Hypothalamus (tissue), 51 donors: ENCODE results near the gene EEF1AKMT2.

Source experiments
- DNase-seq, 51 donors: peaks; one replicate each; lab custom pipeline; 2025; lab: John Stamatoyannopoulos, UW

Gene EEF1AKMT2

GRCh38 chr10:124739119-124739921 lies 52.4 kb downstream of the EEF1AKMT2 start:
- DNase-seq: no peak

GRCh38 chr10:124738441-124738840 lies 53.2 kb downstream of the EEF1AKMT2 start:
- DNase-seq: no peak

GRCh38 chr10:124737708-124738107 lies 54.0 kb downstream of the EEF1AKMT2 start:
- DNase-seq: no peak

DNA sequence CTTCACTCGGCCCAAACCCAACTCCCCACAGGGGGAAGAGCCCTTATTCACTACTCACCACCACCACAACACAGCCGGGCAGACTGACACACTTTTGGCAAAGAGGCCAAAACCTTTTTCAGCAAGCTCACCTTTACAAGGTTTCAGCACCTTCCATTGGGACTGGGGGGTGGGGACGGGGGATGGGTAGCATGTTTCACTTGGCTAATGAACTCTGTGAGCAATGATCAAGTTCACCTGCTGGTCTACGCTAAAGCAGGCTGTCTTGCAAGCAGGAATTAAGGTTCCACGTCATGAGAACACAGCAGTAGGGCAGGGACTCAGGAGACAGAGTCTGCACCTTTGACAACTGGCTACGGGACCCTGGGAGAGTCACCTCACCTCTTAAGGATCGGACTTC lies 54.5 kb downstream of the EEF1AKMT2 start:
- DNase-seq: no peak

- peak in 36 of 51 donors; percentile 46 to 91 (median 74) for DNase-seq
Measured at GRCh38 chr10:124736491-124737136, 55.1 kb downstream of the EEF1AKMT2 start.

DNA sequence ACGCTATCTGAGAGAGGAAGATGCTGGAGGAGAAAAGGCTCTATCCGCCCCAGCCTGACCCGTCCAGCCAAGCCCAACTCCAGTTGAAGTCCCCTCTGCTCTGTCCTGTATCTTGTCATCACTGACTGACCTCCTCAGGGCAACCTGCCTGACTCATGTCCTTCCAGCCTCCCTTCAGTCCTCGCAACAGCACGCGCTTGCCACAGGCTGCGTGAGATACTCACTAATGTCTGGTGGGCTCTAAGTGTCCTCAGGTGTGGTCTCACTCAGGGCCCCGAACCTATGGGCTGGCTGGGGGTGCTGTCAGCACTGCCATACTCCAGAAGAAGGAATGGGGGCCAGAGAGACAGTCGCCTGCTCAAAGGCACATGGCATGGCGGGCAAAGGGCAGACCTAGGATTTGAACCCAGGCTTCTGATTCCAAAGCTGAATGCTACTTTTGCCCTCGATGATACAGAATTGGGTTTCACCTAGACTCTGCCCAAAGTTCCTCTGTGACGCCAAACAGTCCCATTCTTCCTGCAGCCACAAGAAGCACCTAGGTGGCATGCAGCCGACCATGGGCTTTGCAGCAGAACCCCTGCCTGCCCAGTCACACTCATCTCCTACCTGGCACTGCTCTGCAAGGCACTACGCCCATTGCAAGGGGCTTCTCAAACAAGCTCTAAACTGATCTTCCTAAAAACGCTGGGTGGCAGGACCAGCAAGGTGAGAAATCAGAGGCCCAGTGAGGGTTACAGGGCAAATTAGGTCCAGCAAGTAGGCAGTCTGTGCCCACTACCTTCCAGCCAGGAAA lies 56.0 kb downstream of the EEF1AKMT2 start:
- DNase-seq: no peak

DNA sequence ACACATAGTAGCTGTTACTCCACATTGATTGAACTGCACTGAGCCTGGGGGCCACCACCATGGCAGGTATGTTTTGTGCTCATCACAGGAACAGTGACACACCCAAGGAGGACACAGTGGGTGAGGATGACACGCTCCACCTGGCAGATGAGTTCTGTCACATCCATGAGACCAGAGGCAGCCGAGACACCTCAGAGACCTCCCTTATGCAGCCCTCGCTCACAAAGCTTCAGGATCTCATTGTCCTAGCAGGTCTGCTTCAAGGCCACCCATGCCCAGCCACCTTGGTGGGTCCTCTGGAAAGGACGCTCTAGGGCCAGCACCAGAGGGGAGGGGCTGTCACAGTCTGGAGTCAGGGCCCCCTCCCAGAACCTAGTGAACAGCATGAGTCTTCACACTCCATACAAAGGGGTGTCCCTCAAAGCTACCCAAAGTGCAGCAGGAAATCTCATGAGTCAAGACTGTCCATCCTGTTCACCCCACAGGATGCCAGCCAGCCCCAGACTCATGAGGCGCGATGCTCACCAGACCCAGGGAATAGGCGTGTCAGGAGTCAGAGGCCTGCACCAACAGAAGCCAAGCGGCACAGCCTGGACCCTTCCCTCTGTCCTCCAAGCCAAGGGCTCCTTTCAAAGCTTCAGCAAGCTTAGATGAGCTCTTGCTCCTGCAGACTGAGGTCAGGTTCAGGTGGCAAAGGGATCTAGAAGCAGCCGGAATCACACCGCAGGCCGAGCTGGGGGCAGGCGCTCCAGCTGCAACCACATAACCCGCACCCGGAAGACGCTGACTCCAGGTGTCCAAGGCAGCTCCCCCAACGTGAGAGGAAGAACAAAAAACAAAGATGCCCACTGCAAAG lies 57.1 kb downstream of the EEF1AKMT2 start:
- DNase-seq: no peak

GRCh38 chr10:124733571-124734245 lies 58.0 kb downstream of the EEF1AKMT2 start:
- DNase-seq: no peak

DNA sequence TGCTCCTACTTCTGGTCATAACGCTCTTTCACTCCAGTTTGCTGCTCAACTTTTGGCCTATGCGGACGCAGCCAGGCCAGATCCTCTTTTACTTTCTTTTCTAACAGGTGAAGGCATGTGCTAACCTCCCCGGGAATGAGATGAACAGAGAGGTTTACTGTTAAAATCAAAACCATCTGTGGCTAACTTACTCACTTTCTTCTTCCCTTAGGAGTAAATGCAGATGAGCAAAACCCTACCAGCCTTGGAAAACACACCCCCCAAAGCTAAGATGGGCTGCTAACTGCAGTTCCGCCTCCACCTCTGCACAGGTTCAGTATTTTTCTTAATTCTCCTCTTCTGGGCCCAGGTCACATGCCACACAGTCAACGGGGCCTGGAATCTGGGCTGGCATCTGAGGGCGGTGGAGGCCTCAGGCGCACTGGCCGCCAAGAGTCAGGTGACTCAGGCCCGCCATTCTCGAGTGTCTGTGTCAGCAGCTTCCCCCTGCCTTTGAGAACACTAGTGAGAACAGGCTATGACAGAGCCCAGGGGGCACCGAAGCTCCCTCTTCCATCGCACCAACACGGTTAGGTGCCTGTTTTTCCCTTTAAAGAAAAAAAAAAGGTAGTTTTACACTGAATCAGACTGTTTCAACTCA lies 58.6 kb downstream of the EEF1AKMT2 start:
- peak in 16 of 51 donors; percentile 31 to 67 (median 45) for DNase-seq

GRCh38 chr10:124731551-124731950 lies 60.1 kb downstream of the EEF1AKMT2 start:
- DNase-seq: no peak

GRCh38 chr10:124730790-124731189 lies 60.9 kb downstream of the EEF1AKMT2 start:
- DNase-seq: no peak

DNA sequence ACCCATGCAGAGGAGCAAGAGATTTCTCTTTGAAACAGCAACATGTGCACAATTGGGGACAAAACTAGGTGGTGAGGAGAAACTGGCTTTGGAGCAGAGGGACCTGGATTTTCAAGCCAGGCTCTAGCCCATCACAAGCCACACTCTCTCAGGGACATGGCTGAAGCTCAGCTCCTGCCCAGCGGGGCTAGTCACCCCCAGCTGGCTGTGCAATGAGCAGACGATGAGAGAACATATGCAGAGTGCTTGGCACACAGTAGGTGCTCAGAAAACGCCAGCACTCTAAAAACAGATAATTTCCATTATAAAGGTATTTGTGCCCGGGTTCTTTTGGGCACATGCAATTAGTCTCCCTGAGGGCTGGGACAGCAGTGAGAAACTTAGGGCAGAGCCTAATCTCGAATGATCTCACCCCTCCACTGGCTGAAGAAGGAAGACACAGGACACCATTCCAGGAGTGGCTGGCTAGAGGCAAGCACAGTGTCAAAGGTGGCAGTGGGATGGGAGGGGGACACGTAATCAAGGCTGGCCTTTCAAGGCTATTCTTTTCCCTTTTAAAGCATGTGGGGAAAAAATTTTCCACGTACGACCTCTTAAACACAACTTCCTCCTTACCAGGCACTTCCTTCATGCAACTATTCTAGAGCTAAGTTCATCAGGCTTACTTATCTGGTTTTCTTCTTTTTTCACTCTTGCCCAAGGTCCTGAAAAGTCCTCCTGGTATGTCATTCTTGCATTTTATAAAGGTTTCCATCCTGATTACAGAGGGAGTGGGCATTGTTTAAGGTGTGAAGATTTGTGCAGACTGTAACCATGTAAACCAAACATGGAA lies 62.6 kb downstream of the EEF1AKMT2 start:
- DNase-seq: no peak

- DNase-seq: peak in 2 of 51 donors; percentile 54 to 69
Measured at GRCh38 chr10:124728071-124728829, 63.4 kb downstream of the EEF1AKMT2 start.

GRCh38 chr10:124727361-124727960 lies 64.2 kb downstream of the EEF1AKMT2 start:
- no peak for DNase-seq

DNA sequence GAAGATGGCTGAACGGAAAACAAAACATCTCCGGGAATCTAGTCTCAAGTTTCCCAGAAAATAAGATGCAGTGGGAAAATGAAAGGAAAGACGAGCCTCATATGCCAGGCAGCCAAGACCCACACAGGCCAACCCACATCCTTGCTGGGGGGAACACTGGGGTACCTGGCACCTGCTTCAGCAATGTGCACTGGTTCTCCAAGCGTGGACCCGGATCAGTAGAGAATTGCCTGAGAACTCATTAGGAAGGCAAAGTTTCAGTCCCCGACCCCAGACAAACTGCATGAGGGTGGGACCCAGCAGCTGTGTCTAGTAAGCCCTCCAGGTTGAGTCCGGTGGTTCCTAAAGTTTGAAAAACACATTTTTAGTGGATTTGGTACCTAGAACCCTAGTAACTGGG lies 65.9 kb downstream of the EEF1AKMT2 start:
- no peak for DNase-seq

GRCh38 chr10:124725171-124725631 lies 66.5 kb downstream of the EEF1AKMT2 start:
- no peak for DNase-seq
